NCI-H82 treated with DMSO at 0.1 percent for 48 hours (cell line): Measurements from ENCODE around the gene DCUN1D2.
"Not testable (repeated sequence)": the region's sequence is repeated elsewhere in the genome, so short reads cannot be mapped to it uniquely, and the experiment has no call there.

Experiments
- DNase-seq: peaks from one replicate; lab custom pipeline; 2025; ENCODE audit not compliant: unreplicated experiment; lab: John Stamatoyannopoulos, UW

DCUN1D2 gene

GRCh38 chr13:113468029-113468428 lies 22.5 kb downstream of the DCUN1D2 start:
- DNase-seq = no peak

GRCh38 chr13:113466383-113466782 lies 24.1 kb downstream of the DCUN1D2 start:
- DNase-seq = no peak

GRCh38 chr13:113465300-113465699 lies 25.2 kb downstream of the DCUN1D2 start:
- no peak for DNase-seq

GRCh38 chr13:113464476-113464875 lies 26.0 kb downstream of the DCUN1D2 start:
- DNase-seq = no peak

- no peak for DNase-seq
Measured at GRCh38 chr13:113461022-113461751, 29.3 kb downstream of the DCUN1D2 start.

- no peak for DNase-seq
Measured at GRCh38 chr13:113460599-113460998, 29.9 kb downstream of the DCUN1D2 start.

- no peak for DNase-seq
Measured at GRCh38 chr13:113460064-113460555, 30.4 kb downstream of the DCUN1D2 start.

- no peak for DNase-seq
Measured at GRCh38 chr13:113458253-113459065, 32.1 kb downstream of the DCUN1D2 start.

- DNase-seq = no peak
Measured at GRCh38 chr13:113457510-113457909, 33.0 kb downstream of the DCUN1D2 start.

GRCh38 chr13:113456116-113456702 lies 34.3 kb downstream of the DCUN1D2 start:
- DNase-seq = no peak

GRCh38 chr13:113455384-113455783 lies 35.1 kb downstream of the DCUN1D2 start:
- DNase-seq = no peak

- no peak for DNase-seq
Measured at GRCh38 chr13:113454936-113455335, 35.6 kb downstream of the DCUN1D2 start.

GRCh38 chr13:113452942-113453901 lies 37.3 kb downstream of the DCUN1D2 start, which contains the start of gene ADPRHL1:
TSS of gene ADPRHL1 (minus strand) at chr13:113453488. CDS start at chr13:113453437, 51 bp downstream.
- no peak for DNase-seq

GRCh38 chr13:113452466-113452865 lies 38.0 kb downstream of the DCUN1D2 start:
- no peak for DNase-seq

GRCh38 chr13:113451951-113452421 lies 38.5 kb downstream of the DCUN1D2 start:
- no peak for DNase-seq

- DNase-seq = not testable (repeated sequence)
Measured at GRCh38 chr13:113450861-113451620, 39.5 kb downstream of the DCUN1D2 start.

GRCh38 chr13:113450348-113450744 lies 40.2 kb downstream of the DCUN1D2 start:
- not testable (repeated sequence) for DNase-seq

- DNase-seq = no peak
Measured at GRCh38 chr13:113449693-113450347, 40.7 kb downstream of the DCUN1D2 start.
